Measurements from ENCODE around the gene KAZN. TPM values are rescaled to one million over a fixed set of nuclear protein-coding genes. Genes with fewer than 3 reads are reported as not detected.

The KAZN gene
- total and polyA plus RNA-seq, 9 donors: 10.1 to 56.4 (median 27.9) TPM

GRCh38 chr1:15128520-15129313, 530.2 kb downstream of the KAZN start:
- Histone ChIP-seq H3K4me1 (ENCODE audit: insufficient read depth) (no peaks in the 10 kb centered on the region), H3K27me3 (no peaks in the 10 kb centered on the region), H3K4me3 (no peak overlapping the region), H3K27ac (no peak overlapping the region), H3K36me3 (no peaks in the 10 kb centered on the region), H3K9me3 (peaks cover 0 to 4% of the 10 kb centered on the region in 2 donors)
- intact Hi-C loops (cut with DNase I): loop anchor here (5.0 to 10.0 kb wide), 3 partner anchors 144 to 296 kb away; no protein-coding TSS in a partner anchor
- no peak for TF ChIP-seq EP300 (IDR thresholded peaks at IDR 0.05)
- TF ChIP-seq CTCF (IDR thresholded peaks at IDR 0.05): peak; percentile 54 to 82 (median 75)
- TF ChIP-seq POLR2A (IDR thresholded peaks at IDR 0.05): no peak
- WGBS, 3 donors: 42 to 48% (median 45%) methylated on average over 18 of the region's 18 CpGs
- peak; percentile 47 to 79 (median 75) for DNase-seq

GRCh38 chr1:15129944-15130343, 531.5 kb downstream of the KAZN start:
- intact Hi-C loops (cut with DNase I): loop anchor here (5.0 to 10.0 kb wide), 3 partner anchors 142 to 295 kb away; no protein-coding TSS in a partner anchor
- peaks cover 0 to 4% of the 10 kb centered on the region in 2 donors for H3K9me3 ChIP-seq
- no peaks in the 10 kb centered on the region for H3K27me3 ChIP-seq
- no peak overlapping the region for H3K27ac ChIP-seq
- TF ChIP-seq EP300 (IDR thresholded peaks at IDR 0.05) (no peak), POLR2A (IDR thresholded peaks at IDR 0.05) (no peak), CTCF (IDR thresholded peaks at IDR 0.05) (no peak)
- DNase-seq: no peak
- no peaks in the 10 kb centered on the region for H3K36me3 ChIP-seq
- WGBS, 3 donors: 77 to 89% (median 88%) methylated on average over 4 of the region's 4 CpGs
- H3K4me1 ChIP-seq (ENCODE audit: insufficient read depth): no peaks in the 10 kb centered on the region
- H3K4me3 ChIP-seq: no peak overlapping the region

GRCh38 chr1:15130607-15131006, 532.1 kb downstream of the KAZN start:
- no peak for DNase-seq
- 77 to 84% (median 77%) methylated on average over 3 of the region's 3 CpGs for WGBS, 3 donors
- H3K27me3 ChIP-seq: no peaks in the 10 kb centered on the region
- H3K27ac ChIP-seq: no peak overlapping the region
- TF ChIP-seq EP300 (IDR thresholded peaks at IDR 0.05): no peak
- no peak for TF ChIP-seq CTCF (IDR thresholded peaks at IDR 0.05)
- TF ChIP-seq POLR2A (IDR thresholded peaks at IDR 0.05): no peak
- no peaks in the 10 kb centered on the region for H3K36me3 ChIP-seq
- intact Hi-C loops (cut with DNase I): loop anchor here in 1 of 4 donors (10.0 kb wide), 1 partner anchor 294 kb away; no protein-coding TSS in a partner anchor
- H3K4me1 ChIP-seq (ENCODE audit: insufficient read depth): no peaks in the 10 kb centered on the region
- peaks cover 0 to 4% of the 10 kb centered on the region in 2 donors for H3K9me3 ChIP-seq
- no peak overlapping the region for H3K4me3 ChIP-seq

- DNase-seq: no peak
These were observed 534.5 kb downstream of the KAZN start for GRCh38 chr1:15132965-15133364.

More at GRCh38 chr1:15132965-15133364, 534.5 kb downstream of the KAZN start:
- Histone ChIP-seq H3K27me3 (no peaks in the 10 kb centered on the region), H3K4me1 (ENCODE audit: insufficient read depth) (no peaks in the 10 kb centered on the region), H3K27ac (no peak overlapping the region), H3K36me3 (no peaks in the 10 kb centered on the region), H3K4me3 (no peak overlapping the region), H3K9me3 (peaks cover 0 to 4% of the 10 kb centered on the region in 2 donors)
- TF ChIP-seq CTCF (IDR thresholded peaks at IDR 0.05): no peak
- TF ChIP-seq POLR2A (IDR thresholded peaks at IDR 0.05): no peak
- TF ChIP-seq EP300 (IDR thresholded peaks at IDR 0.05): no peak
- WGBS, 3 donors: 87 to 98% (median 88%) methylated on average over 2 of the region's 2 CpGs
- intact Hi-C loops (cut with DNase I): loop anchor here in 1 of 4 donors (10.0 kb wide), 1 partner anchor 292 kb away; no protein-coding TSS in a partner anchor
